PC-3 (cell line): Measurements from ENCODE around the gene HNRNPUL2.

Experiments used
- CTCF ChIP-seq: fragments of 300-600 bp; sonication (generic); conservative IDR thresholded peaks from 2 replicates; pipeline ENCODE4 v1.5.1; 2017; ENCODE audit warnings: antibody characterized with exemption, low read depth, mild to moderate bottlenecking, low read length
- EZH2 ChIP-seq: fragments of 300-600 bp; sonication (generic); IDR thresholded peaks from one replicate; pipeline ENCODE4 v1.6.1; 2017; ENCODE audit warnings: antibody characterized with exemption, mild to moderate bottlenecking, low read length; ENCODE audit not compliant: unreplicated experiment

- no peak for TF ChIP-seq EZH2
- no peak for TF ChIP-seq CTCF
Observed at GRCh38 chr11:62755086-62755615, 27.9 kb upstream of the HNRNPUL2 start.
